PC-3 (cell line): ENCODE measurements around the gene TSBP1. TPM values are rescaled to one million over a fixed set of nuclear protein-coding genes. Genes with fewer than 3 reads are reported as not detected.

Source experiments
- ATAC-seq: fragments of 200-7000 bp; cut with Tn5 transposase; 2 replicates; pipeline ENCODE4 v1.9.1; 2020; ENCODE audit warnings: mild to moderate bottlenecking, moderate library complexity
- BruUV-seq: library from RNA; stranded (reverse); fragments of 400-500 nt; replicated peaks from 2 replicates; lab custom pipeline; 2021; lab: Mats Ljungman, UMichigan
- CTCF ChIA-PET: fragments of 300-600 bp; sonication (Branson Sonifier 250); formaldehyde crosslinking; loops from one replicate; lab custom pipeline; 2022; ENCODE audit warnings: antibody characterized with exemption; lab: Charles Lee
- POLR2A ChIA-PET: fragments of 300-600 bp; sonication (Branson Sonifier 250); formaldehyde crosslinking; loops from one replicate; lab custom pipeline; 2022; ENCODE audit warnings: antibody characterized with exemption; ENCODE audit not compliant: unreplicated experiment; lab: Charles Lee
- DNase-seq: peaks from one replicate; pipeline ENCODE4 v3.0.0-alpha.2; 2015
- H2AFZ ChIP-seq: fragments of 300-600 bp; sonication (generic); 2 replicates; pipeline ENCODE4 v1.6.0; 2016; ENCODE audit warnings: antibody characterized with exemption, low read length
- H3F3A ChIP-seq: fragments of 300-600 bp; sonication (generic); one replicate; pipeline ENCODE4 v1.6.0; 2017; ENCODE audit warnings: antibody characterized with exemption, low read length, control low read depth, mild to moderate bottlenecking; ENCODE audit not compliant: unreplicated experiment
- H3K27ac ChIP-seq: fragments of 300-600 bp; sonication (generic); 2 replicates; pipeline ENCODE4 v1.5.1; 2016; ENCODE audit warnings: mild to moderate bottlenecking, low read length
- H3K27me3 ChIP-seq: fragments of 300-600 bp; sonication (generic); 2 replicates; pipeline ENCODE4 v1.6.1; 2016; ENCODE audit warnings: low read length, mixed read lengths
- H3K36me3 ChIP-seq: fragments of 300-600 bp; sonication (generic); 2 replicates; pipeline ENCODE4 v1.6.1; 2016; ENCODE audit warnings: low read depth, mixed run types, low read length, mixed read lengths
- H3K4me1 ChIP-seq: fragments of 300-600 bp; sonication (generic); 2 replicates; pipeline ENCODE4 v1.5.1; 2016; ENCODE audit warnings: low read length; ENCODE audit not compliant: insufficient read depth
- H3K4me2 ChIP-seq: fragments of 300-600 bp; sonication (generic); 2 replicates; pipeline ENCODE4 v1.6.0; 2016; ENCODE audit warnings: low read length
- H3K4me3 ChIP-seq: fragments of 300-600 bp; sonication (generic); 2 replicates; pipeline ENCODE4 v1.5.1; 2016; ENCODE audit warnings: mild to moderate bottlenecking, low read length, mixed read lengths
- H3K79me2 ChIP-seq: fragments of 300-600 bp; sonication (generic); 2 replicates; pipeline ENCODE4 v1.6.1; 2017; ENCODE audit warnings: low read length, mixed read lengths
- H3K9ac ChIP-seq: fragments of 300-600 bp; sonication (generic); 2 replicates; pipeline ENCODE4 v1.6.0; 2016; ENCODE audit warnings: mild to moderate bottlenecking, low read length
- H3K9me2 ChIP-seq: fragments of 300-600 bp; sonication (generic); replicated peaks from 2 replicates; pipeline ENCODE4 v1.6.1; 2016; ENCODE audit warnings: mixed run types, low read length, mixed read lengths
- H3K9me3 ChIP-seq: fragments of 300-600 bp; sonication (generic); 2 replicates; pipeline ENCODE4 v1.6.1; 2016; ENCODE audit warnings: low read length, mixed read lengths
- H4K20me1 ChIP-seq: fragments of 300-600 bp; sonication (generic); 2 replicates; pipeline ENCODE4 v1.6.1; 2016; ENCODE audit warnings: low read length, mixed read lengths
- EZH2 ChIP-seq: fragments of 300-600 bp; sonication (generic); IDR thresholded peaks from one replicate; pipeline ENCODE4 v1.6.1; 2017; ENCODE audit warnings: antibody characterized with exemption, mild to moderate bottlenecking, low read length; ENCODE audit not compliant: unreplicated experiment
- EZH2phosphoT487 ChIP-seq: fragments of 300-600 bp; sonication (generic); IDR thresholded peaks from 2 replicates; pipeline ENCODE4 v1.6.1; 2018; ENCODE audit warnings: mild to moderate bottlenecking, antibody characterized with exemption, low read length, borderline replicate concordance
- intact Hi-C: fragments of 100-400 bp; cut with micrococcal nuclease; formaldehyde crosslinking; loops from 2 replicates; pipeline ENCODE4 v1.9.0; 2023
- total RNA-seq: library from RNA; depleted of rRNA; stranded (reverse); fragments of >200 nt; gene quantifications from 2 replicates; pipeline ENCODE4 v1.2.3, GENCODE V29; 2014
- TF ChIP-seq, protein P1 (sequence below): fragments of 300-600 bp; sonication (generic); conservative IDR thresholded peaks from 2 replicates; pipeline ENCODE4 v1.5.1; 2017; ENCODE audit warnings: antibody characterized with exemption, low read depth, mild to moderate bottlenecking, low read length

The TSBP1 gene
- total RNA-seq, 1 experiment from 2014 or later = not detected

DNA sequence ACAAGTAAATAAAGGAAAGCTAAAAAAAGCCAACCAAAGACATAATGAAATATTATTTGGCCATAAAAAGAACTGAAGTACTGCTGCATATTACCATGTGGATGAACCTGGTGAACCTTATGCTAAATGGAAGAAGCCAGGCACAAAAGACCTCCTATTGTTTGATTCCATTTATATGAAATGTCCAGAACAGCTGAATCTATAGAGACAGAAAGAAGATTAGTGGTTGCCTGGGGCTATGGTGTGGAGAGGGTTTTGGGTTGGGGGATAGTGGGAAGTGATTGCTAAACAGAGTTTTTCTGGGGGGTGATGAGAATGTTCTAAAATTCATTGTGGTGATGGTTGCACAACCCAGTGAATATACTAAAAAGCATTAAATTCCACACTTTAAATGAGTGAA, 53.2 kb downstream of the TSBP1 start:
- BruUV-seq = no TSS peak
- H3K79me2 ChIP-seq = no peaks in the 10 kb centered on the region
- POLR2A ChIA-PET = no interaction called here
- no peaks in the 10 kb centered on the region for H3K36me3 ChIP-seq
- no peaks in the 10 kb centered on the region for H3K27me3 ChIP-seq
- no peak overlapping the region for H3K4me3 ChIP-seq
- TF ChIP-seq, protein P1, sequence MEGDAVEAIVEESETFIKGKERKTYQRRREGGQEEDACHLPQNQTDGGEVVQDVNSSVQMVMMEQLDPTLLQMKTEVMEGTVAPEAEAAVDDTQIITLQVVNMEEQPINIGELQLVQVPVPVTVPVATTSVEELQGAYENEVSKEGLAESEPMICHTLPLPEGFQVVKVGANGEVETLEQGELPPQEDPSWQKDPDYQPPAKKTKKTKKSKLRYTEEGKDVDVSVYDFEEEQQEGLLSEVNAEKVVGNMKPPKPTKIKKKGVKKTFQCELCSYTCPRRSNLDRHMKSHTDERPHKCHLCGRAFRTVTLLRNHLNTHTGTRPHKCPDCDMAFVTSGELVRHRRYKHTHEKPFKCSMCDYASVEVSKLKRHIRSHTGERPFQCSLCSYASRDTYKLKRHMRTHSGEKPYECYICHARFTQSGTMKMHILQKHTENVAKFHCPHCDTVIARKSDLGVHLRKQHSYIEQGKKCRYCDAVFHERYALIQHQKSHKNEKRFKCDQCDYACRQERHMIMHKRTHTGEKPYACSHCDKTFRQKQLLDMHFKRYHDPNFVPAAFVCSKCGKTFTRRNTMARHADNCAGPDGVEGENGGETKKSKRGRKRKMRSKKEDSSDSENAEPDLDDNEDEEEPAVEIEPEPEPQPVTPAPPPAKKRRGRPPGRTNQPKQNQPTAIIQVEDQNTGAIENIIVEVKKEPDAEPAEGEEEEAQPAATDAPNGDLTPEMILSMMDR = no peak
- H4K20me1 ChIP-seq = no peaks in the 10 kb centered on the region
- no peaks in the 10 kb centered on the region for H3K4me1 ChIP-seq
- no peaks in the 10 kb centered on the region for H3F3A ChIP-seq
- CTCF ChIA-PET = interaction anchor here (0.7 kb wide), 1 partner anchor 467 kb away, joined by 3 read pairs; no protein-coding TSS in a partner anchor
- H3K4me2 ChIP-seq = no peak overlapping the region
- no peaks in the 10 kb centered on the region for H3K9me2 ChIP-seq
- intact Hi-C loops = no loop called here
- no peak for ATAC-seq
- no peak overlapping the region for H3K9ac ChIP-seq
- DNase-seq = no peak
- H3K9me3 ChIP-seq = no peaks in the 10 kb centered on the region
- H2AFZ ChIP-seq = no peak overlapping the region
- no peak overlapping the region for H3K27ac ChIP-seq

DNA sequence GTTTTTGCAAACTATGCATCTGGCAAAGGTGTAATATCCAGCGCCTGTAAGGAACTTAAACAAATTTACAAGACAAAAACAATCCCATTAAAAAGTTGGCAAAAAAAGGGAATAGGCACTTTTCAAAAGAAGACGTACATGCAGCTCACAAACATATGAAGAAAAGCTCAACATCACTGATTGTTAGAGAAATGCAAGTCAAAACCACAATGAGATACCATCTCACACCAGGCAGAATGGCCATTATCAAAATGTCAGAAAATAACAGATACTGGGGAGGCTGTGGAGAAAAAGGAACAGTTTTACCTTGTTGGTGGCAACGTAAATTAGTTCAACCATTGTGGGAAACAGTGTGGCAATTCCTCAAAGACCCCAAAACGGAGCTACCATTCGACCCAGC, 54.2 kb downstream of the TSBP1 start:
- CTCF ChIA-PET = no interaction called here
- Histone ChIP-seq H3K4me1 (no peaks in the 10 kb centered on the region), H3F3A (no peaks in the 10 kb centered on the region), H3K27ac (no peak overlapping the region), H3K9me3 (no peaks in the 10 kb centered on the region), H4K20me1 (no peaks in the 10 kb centered on the region), H3K27me3 (no peaks in the 10 kb centered on the region), H3K9me2 (no peaks in the 10 kb centered on the region), H3K79me2 (no peaks in the 10 kb centered on the region), H3K36me3 (no peaks in the 10 kb centered on the region), H3K9ac (no peak overlapping the region), H3K4me3 (no peak overlapping the region), H2AFZ (no peak overlapping the region), H3K4me2 (no peak overlapping the region)
- TF ChIP-seq EZH2phosphoT487 (no peak), EZH2 (no peak)
- TF ChIP-seq, protein P1 = no peak
- ATAC-seq = no peak
- BruUV-seq = no TSS peak
- no peak for DNase-seq
- intact Hi-C loops = no loop called here
- POLR2A ChIA-PET = no interaction called here

DNA sequence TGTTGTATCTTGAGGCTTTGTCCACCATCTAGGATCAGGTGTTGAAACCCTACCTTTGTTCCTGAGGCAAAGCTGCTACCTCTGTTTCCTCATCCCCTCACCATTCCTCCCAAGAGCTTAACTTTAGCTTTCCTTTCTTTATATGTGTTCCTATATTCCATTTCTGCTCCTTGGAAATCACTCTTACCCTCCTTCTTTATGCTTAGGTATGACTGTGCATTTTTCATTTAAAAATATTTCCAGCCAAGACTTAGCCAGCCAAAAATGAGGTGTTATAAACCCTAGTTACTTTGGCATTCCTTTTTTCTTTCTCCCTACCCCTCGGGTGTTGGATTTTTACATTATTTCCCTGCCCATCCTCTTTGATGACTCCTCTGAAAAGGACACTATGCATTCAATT, 57.7 kb downstream of the TSBP1 start:
- H3K4me3 ChIP-seq = no peak overlapping the region
- H3K9ac ChIP-seq = no peak overlapping the region
- CTCF ChIA-PET = no interaction called here
- POLR2A ChIA-PET = no interaction called here
- ATAC-seq = no peak
- no peaks in the 10 kb centered on the region for H3K9me3 ChIP-seq
- TF ChIP-seq, protein P1 = no peak
- no peaks in the 10 kb centered on the region for H3K36me3 ChIP-seq
- H3K9me2 ChIP-seq = no peaks in the 10 kb centered on the region
- BruUV-seq = no TSS peak
- no peak overlapping the region for H3K4me2 ChIP-seq
- no peak overlapping the region for H2AFZ ChIP-seq
- no peaks in the 10 kb centered on the region for H3K79me2 ChIP-seq
- H3K27ac ChIP-seq = no peak overlapping the region
- intact Hi-C loops = no loop called here
- no peaks in the 10 kb centered on the region for H4K20me1 ChIP-seq
- H3K27me3 ChIP-seq = no peaks in the 10 kb centered on the region
- H3F3A ChIP-seq = no peaks in the 10 kb centered on the region
- DNase-seq = no peak
- no peaks in the 10 kb centered on the region for H3K4me1 ChIP-seq
